Measurements from ENCODE around the gene TMEM62.

Gene TMEM62

DNA sequence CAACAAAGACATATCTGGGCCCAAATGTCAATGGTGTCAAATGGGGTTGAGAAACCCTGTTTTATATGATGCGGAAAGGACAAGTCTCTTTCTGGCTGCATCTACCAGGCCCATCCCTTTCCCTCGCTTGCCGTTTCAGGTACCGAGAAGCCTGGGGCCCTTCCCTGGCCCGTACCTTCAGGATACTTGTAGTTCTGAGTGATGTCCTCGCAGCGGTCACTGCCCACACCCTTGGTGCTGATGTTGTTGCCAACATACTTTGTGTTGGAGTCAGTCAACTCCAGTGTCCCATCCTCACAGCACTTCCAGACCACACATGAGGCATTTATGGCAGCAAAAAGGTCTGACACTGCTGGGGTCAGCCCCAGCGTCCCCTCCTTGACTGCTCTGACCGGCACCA is 73.6 kb downstream of the TMEM62 start:
- TF ChIP-seq EZH2phosphoT487 (IDR thresholded peaks at IDR 0.05; ENCODE audit: borderline replicate concordance, low read length) = no peak
- TF ChIP-seq, protein P1, sequence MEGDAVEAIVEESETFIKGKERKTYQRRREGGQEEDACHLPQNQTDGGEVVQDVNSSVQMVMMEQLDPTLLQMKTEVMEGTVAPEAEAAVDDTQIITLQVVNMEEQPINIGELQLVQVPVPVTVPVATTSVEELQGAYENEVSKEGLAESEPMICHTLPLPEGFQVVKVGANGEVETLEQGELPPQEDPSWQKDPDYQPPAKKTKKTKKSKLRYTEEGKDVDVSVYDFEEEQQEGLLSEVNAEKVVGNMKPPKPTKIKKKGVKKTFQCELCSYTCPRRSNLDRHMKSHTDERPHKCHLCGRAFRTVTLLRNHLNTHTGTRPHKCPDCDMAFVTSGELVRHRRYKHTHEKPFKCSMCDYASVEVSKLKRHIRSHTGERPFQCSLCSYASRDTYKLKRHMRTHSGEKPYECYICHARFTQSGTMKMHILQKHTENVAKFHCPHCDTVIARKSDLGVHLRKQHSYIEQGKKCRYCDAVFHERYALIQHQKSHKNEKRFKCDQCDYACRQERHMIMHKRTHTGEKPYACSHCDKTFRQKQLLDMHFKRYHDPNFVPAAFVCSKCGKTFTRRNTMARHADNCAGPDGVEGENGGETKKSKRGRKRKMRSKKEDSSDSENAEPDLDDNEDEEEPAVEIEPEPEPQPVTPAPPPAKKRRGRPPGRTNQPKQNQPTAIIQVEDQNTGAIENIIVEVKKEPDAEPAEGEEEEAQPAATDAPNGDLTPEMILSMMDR (IDR thresholded peaks at IDR 0.05; ENCODE audit: low read depth, low read length, poor library complexity, severe bottlenecking) = no peak
- H4K20me1 ChIP-seq (ENCODE audit: control insufficient read depth, insufficient read depth, low read depth, low read length) = no peaks in the 10 kb centered on the region

DNA sequence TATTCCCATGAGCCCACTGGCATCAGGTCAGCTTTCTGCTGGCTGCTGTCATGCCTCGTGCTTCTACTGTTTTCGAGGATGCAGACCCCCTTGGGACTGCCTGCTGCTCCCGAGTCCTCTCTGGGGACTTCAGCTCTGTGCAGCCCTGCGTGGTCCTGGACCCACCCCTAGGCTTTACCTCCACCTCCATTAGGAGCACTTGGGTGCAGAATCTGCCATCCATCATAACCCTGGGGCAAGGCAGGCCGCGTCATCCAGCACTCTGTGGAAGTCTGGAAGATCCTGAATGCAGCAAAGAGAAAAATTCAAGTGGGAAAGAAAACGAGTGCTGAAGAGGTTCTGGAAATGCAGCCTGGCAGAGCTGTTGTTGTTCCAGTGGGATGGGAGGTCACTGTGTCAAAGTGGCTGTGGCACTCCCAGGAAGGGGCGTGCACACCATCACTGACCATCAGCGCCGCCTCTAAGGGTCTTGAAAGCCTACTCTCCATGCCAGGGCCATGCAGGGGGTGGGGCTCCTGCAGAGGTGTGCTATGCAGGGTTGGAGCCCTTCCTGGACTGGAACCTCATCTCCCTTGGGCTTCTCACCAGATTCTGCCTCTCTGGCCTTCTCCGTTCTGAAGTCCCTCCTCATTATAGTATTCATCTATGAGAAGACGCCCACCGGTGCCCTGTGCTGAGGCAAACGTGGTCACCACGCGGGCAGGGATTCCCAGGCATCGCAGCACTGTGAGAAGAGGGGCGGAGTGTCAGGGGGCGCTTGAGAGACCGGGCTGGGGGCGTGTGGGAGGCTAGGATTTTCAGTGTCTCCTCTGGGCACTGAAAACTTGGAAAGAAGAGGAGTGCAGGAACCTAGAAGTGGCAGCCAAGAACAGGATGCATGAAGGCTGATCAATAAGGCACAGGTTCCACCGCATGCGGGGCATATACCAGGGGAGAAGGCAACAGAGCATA is 74.9 kb downstream of the TMEM62 start:
- no peaks in the 10 kb centered on the region for H3K79me2 ChIP-seq (ENCODE audit: control insufficient read depth, low read length)
- no peak for TF ChIP-seq EZH2phosphoT487 (IDR thresholded peaks at IDR 0.05; ENCODE audit: borderline replicate concordance, low read length)
- no peak overlapping the region for H3K4me3 ChIP-seq (ENCODE audit: low read length)
- H3K27ac ChIP-seq (ENCODE audit: low read depth, low read length) = no peak overlapping the region
- no peaks in the 10 kb centered on the region for H3K4me1 ChIP-seq (ENCODE audit: control insufficient read depth, low read length)
- H3K9me3 ChIP-seq (ENCODE audit: control insufficient read depth, insufficient read depth, low read length) = no peaks in the 10 kb centered on the region
- no peak overlapping the region for H3K4me2 ChIP-seq (ENCODE audit: low read length)
- no peaks in the 10 kb centered on the region for H3K9me2 ChIP-seq (replicated peaks; ENCODE audit: control insufficient read depth, low read length)
- 0 out of 2 replicates have a peak, but pooled peaks cover 7% of the 10 kb centered on the region for H3K27me3 ChIP-seq (ENCODE audit: control insufficient read depth, low read length)
- no peaks in the 10 kb centered on the region for H3K36me3 ChIP-seq (ENCODE audit: control insufficient read depth, low read length)
- no peaks in the 10 kb centered on the region for H3F3A ChIP-seq (ENCODE audit: control insufficient read depth, insufficient read depth)
- H4K20me1 ChIP-seq (ENCODE audit: control insufficient read depth, insufficient read depth, low read depth, low read length) = no peaks in the 10 kb centered on the region

More for the DNA sequence above, 73.6 kb downstream of the TMEM62 start:
- H3K9me3 ChIP-seq (ENCODE audit: control insufficient read depth, insufficient read depth, low read length) = no peaks in the 10 kb centered on the region
- H3K27ac ChIP-seq (ENCODE audit: low read depth, low read length) = no peak overlapping the region
- H3K27me3 ChIP-seq (ENCODE audit: control insufficient read depth, low read length) = peaks cover 7% of the 10 kb centered on the region; the same call in 1 of the 2 replicates
- no peaks in the 10 kb centered on the region for H3K4me1 ChIP-seq (ENCODE audit: control insufficient read depth, low read length)
- H3K79me2 ChIP-seq (ENCODE audit: control insufficient read depth, low read length) = no peaks in the 10 kb centered on the region
- no peaks in the 10 kb centered on the region for H3K36me3 ChIP-seq (ENCODE audit: control insufficient read depth, low read length)
- H3K4me2 ChIP-seq (ENCODE audit: low read length) = no peak overlapping the region
- no peaks in the 10 kb centered on the region for H3F3A ChIP-seq (ENCODE audit: control insufficient read depth, insufficient read depth)
- no peaks in the 10 kb centered on the region for H3K9me2 ChIP-seq (replicated peaks; ENCODE audit: control insufficient read depth, low read length)
- no peak overlapping the region for H3K4me3 ChIP-seq (ENCODE audit: low read length)

DNA sequence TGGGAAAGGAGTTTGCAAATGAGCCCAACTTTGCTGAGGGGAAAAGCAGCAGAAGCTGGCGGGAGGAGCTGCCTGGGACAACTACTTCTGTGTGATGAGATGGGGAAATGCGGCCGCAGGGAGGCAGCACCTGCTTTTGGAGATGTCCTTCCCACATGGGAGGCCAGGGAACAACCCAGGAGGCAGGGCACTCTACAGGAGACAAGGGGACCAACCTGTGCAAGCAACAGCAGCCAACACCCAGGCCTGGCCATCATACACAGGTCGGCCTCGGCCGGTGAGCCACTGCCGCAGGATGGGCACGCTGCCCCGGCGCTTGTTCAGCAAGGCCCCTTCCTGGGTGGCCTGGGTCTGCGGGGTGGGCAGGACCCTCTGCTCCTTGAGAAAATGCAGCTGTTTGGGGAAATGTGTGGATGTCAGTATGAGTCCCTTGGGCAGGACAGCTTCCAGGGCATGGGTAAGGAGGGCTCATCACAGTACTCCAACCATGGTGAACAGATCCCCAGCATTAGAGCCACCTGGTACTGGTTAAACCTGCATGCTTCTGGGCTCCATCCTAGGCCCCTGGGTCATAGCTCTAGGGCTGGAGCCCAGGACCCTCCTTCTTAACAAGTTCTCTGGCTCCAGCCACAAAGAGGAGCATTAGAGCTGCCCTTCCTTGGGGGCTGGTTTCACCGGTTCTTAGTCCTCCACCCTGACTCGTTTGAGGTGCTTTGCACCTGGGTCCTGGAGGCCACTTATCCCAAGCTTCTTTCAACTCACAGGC is 75.9 kb downstream of the TMEM62 start:
- Histone ChIP-seq H3K4me3 (ENCODE audit: low read length) (no peak overlapping the region), H3K27me3 (ENCODE audit: control insufficient read depth, low read length) (0 out of 2 replicates have a peak, but pooled peaks cover 7% of the 10 kb centered on the region), H3K4me1 (ENCODE audit: control insufficient read depth, low read length) (no peaks in the 10 kb centered on the region), H3K4me2 (ENCODE audit: low read length) (no peak overlapping the region), H3K79me2 (ENCODE audit: control insufficient read depth, low read length) (no peaks in the 10 kb centered on the region), H3K9me3 (ENCODE audit: control insufficient read depth, insufficient read depth, low read length) (no peaks in the 10 kb centered on the region), H4K20me1 (ENCODE audit: control insufficient read depth, insufficient read depth, low read depth, low read length) (no peaks in the 10 kb centered on the region), H3K27ac (ENCODE audit: low read depth, low read length) (no peak overlapping the region), H3K9me2 (replicated peaks; ENCODE audit: control insufficient read depth, low read length) (no peaks in the 10 kb centered on the region), H3K36me3 (ENCODE audit: control insufficient read depth, low read length) (no peaks in the 10 kb centered on the region), H3F3A (ENCODE audit: control insufficient read depth, insufficient read depth) (no peaks in the 10 kb centered on the region)
- TF ChIP-seq, protein P1 (IDR thresholded peaks at IDR 0.05; ENCODE audit: low read depth, low read length, poor library complexity, severe bottlenecking) = no peak
- no peak for TF ChIP-seq EZH2phosphoT487 (IDR thresholded peaks at IDR 0.05; ENCODE audit: borderline replicate concordance, low read length)
